NCI-H1048 (cell line): ENCODE measurements around the gene DSC3.
"Not testable (repeated sequence)": the region's sequence is repeated elsewhere in the genome, so short reads cannot be mapped to it uniquely, and the experiment has no call there.

Source experiments
- DNase-seq: peaks from one replicate; lab custom pipeline; 2025; lab: John Stamatoyannopoulos, UW

DSC3 gene

DNA sequence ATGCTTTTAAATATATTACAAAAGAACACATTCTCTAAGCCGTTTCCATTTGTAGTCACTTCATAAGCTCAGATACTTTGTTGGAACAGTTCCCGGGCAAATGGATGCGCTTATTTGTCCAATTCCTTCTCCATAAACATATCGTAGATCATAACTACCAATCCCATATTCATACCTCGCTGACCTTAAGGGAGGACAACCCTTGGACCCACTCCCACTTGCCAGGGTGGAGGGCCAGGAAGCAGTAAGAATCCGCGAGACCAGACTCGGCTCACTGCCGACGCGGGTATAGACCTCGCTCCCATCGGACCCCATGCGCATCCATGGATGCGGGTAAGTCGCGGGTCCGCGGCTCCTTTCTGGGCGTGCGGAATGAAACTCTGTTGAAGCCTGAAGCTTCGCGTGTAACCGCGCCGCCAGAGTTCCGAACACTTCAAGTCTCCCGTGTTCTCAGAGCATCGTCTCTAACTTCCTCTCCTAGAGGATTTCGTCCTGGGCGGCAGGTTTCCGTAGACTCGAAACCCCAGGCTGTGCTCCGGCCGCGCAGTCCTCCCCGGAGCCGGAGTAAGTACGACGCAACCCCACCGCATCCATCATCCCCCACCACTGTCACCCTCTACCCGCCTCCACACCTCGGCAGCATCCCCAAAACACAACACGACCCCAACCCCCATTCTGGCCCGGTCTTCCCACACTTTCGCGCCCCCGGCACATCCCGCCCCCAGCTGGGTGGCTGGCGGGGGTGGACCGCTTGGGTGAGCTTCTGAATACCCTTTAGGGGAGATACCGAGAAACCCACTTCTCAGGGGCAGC is 1.1 kb downstream of the DSC3 start:
- DNase-seq: no peak

GRCh38 chr18:31040686-31041270 is 1.8 kb downstream of the DSC3 start:
- DNase-seq: no peak

DNA sequence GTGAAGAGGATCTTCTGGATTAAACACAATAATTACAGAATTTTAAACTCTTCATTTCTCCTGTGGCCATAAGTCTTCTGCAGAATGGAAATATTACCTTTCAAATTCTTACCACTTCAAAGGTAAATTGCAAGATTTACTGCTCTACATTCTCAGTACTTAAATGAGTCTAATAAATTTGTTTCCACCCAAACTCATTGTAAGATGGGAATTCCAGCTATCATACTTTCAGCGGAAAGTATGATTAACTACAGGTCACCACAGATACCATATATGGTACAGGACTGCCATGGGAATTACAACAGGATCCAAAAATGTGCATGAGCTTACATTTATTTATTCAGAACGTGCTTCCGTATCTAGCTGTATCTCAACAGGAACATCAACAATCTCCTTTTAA is 3.1 kb downstream of the DSC3 start:
- DNase-seq: no peak

GRCh38 chr18:31037686-31038085 is 4.9 kb downstream of the DSC3 start:
- not testable (repeated sequence) for DNase-seq

GRCh38 chr18:31034541-31034940 is 8.0 kb downstream of the DSC3 start:
- no peak for DNase-seq

DNA sequence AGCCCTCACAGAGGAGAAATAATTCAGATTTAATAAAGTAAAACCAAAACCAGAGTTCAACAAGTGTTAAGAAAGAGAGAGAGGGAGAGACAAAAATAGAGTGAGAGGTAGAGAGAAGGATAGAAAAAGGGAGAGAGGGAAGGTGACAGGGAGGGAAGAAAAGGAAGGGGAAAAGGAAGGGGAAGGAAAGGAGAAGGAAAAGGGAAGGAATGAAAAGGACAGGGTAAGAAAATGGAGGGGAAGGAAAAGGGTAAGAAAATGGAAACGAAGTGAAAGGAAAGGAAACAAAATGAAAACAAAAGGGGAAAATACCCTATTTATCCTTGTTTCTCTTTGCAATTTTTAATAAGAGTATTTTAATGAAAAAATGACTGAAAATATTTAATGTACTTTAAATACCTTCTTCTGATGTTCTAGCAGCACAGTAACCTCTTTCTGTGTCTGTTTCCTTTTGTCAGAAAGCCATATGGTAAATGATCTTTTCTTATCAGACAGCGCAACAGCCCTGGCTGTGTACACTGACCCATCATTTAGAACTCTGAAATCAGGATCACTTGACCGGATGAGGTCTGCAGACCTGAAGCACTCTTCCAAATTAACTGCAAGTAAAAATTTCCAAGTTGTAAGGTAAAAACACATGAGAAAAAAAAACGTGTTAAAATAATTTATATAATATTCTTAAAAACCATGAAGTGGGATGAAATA is 11.8 kb downstream of the DSC3 start:
- DNase-seq: no peak

DNA sequence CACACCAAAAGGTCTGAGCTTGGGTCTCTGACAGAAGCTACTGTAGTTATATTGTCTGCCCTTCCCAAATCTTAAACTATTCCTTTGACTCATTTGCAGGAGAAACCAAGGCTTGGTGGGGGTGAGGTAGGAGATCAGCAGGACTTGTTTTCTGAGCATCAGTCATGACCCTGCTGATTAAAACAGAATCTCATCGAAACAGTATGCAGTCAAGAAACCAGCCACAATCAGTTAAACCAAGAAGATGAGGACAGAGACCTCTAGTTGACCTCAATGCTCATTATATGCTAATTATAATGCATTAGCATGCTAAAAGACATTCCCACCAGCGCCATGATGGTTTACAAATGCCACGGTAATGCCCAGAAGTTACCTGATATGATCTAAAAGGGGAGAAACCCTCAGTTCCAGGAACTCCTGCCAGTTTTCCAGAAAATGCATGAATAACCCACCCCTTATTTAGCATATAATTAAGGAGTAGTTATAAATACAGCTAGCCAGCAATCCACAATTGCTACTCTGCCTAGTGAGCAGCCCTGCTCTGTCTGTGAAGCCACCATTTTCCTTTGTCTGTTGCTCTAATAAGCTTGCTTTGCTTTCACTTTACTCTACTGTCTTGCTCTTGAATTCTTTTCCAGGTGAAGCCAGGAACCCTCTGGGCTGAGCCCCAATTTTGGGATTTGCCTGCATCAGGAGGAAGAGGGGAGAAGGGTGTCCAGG is 26.7 kb downstream of the DSC3 start:
- no peak for DNase-seq

GRCh38 chr18:31011455-31011854 is 31.1 kb downstream of the DSC3 start:
- not testable (repeated sequence) for DNase-seq

GRCh38 chr18:31010601-31011000 is 31.9 kb downstream of the DSC3 start:
- DNase-seq: no peak

GRCh38 chr18:30999887-31000628 is 42.5 kb downstream of the DSC3 start:
- no peak for DNase-seq

- no peak for DNase-seq
Observed at GRCh38 chr18:30999186-30999585, 43.4 kb downstream of the DSC3 start.

GRCh38 chr18:30997223-30997622 is 45.3 kb downstream of the DSC3 start:
- DNase-seq: no peak

DNA sequence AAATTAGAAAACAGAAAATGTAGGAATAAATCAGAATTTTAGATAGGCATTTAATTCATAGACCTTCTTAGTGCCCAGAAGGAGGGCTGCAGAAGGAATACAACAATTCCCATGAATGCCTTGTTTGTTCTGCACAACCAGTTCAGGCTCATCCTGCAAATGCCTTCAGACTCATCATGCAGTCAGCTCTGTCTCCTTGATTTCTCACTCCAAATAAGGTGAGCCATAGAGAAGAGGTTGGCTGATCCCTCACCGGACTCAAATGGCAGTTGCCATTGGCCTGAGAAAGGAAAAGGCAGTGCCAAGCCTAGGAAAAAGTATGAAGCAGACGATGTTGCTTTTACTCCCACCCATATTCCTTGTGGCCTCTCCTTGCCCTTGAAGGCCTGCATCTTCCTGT is 50.3 kb downstream of the DSC3 start:
- no peak for DNase-seq

DNA sequence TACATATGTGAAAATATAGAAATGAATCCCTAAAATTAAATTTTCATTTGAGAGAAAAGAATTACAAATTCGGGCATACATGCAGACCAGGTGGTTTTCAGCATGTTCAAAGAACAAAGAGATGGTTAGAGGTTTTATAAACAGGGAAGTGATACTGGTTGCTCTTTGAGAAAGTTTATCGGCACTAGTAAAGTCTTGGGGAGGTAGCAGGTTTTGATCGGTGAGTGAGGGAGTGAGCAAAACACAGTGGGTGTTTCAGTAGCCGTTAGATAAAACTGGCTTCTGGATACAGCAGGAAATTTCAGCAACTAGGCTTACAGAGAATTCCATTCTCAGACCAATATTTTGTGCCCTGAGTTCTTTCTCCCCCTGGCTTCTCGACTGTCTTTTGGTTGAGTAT is 51.1 kb downstream of the DSC3 start:
- DNase-seq: no peak

DNA sequence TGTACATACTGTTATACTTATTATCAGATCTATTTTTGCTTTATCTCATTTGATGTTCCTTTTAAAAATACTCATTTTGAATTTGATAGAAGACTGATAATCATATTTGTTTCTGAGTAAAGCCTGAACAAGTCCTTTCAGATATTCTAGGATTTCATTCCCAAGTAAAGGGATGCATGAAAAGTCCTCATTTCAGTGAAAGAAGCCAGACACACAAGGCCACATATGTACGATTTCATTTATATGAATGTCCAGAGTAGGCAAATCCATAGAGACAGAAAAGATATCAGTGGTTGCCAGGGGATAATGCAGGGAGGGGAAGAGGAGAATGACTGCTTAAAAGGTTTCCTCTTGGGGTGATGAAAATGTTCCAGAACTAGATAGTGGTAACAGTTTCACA is 53.4 kb downstream of the DSC3 start:
- no peak for DNase-seq

DNA sequence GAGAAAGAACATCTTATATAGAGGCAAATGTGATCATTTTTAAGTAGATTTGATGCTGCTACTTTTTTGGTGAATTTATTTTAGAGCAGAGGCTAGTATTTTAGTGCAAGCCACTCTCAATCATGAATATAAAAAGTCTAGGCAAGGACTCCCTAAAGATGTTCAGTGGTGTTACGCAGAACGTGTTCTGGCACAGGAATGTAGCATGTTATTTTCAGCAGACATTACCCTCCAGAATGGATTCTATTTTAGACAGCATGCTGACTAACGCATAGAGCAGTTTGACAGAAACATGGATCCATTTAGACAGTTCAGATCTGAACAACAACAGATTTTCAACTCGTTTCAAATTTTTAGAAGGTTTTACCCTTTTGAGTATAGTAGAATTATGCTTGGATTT is 54.1 kb downstream of the DSC3 start:
- no peak for DNase-seq

DNA sequence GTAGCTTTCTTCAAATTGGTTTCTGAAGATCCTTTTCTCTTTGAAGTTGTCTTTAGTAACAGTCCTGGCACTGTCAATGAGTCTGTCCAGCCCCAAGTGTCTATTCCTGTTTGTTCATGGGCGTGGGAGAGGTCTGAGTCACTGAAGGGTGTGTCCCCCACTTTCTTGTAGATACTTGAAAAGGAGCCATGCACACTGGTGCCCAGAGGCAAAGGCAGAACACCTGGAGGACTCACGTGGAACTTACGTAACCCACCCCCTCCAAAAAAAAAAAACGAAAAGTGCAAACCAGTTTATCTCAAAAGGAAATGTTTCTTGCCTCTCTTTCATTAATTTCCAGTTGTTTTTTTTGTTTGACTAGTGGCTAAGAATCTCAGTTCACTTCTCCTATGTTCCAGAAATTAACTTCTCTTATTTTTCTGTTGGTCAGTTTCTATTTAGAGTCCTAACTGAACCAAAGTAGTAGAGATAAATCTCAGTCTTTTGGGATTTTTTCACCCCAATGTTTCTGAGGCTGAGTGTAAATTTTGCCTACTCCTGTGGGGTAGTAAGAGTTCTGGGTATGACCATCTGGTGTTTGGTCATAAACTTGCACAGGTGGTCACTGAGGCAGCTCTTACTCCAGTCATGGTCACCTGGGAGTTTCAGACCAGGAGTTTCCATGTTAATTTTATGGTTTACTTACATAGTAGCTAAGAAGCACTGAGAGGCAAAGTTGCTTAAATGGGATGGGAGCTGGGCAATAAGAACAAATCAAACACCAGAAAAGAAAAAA is 54.9 kb downstream of the DSC3 start:
- no peak for DNase-seq

- DNase-seq: no peak
Observed at GRCh38 chr18:30985753-30986152, 56.8 kb downstream of the DSC3 start.

DNA sequence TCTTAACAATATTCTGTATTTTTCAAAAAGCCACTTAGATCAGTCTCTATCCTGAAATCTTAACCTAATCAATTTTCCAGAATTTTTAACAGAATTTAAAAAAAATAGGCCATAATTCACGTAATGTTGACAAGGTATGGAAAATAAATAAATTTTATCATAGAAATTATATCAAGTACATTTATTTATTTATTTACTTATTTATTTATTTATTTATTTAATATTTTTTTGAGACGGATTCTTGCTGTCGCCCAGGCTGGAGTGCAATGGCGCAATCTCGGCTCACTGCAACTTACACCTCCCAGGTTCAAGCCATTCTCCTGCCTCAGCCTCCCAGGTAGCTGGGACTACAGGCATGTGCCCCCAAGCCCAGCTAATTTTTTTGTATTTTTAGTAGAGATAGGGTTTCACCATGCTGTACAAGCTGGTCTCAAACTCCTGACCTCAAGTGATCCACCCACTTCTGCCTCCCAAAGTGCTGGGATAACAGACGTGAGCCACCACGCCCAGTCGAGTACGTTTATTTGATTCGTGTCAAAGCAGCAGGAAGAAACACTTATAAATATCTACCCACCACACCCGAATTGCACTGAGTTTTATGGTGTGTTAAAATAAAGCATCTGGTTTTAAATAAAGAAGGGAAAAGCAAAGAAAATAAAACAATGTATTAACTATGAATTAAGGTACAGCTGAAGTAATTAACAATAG is 60.1 kb downstream of the DSC3 start:
- DNase-seq: no peak

- not testable (repeated sequence) for DNase-seq
Observed at GRCh38 chr18:30978091-30978490, 64.5 kb downstream of the DSC3 start.
